Right lobe of liver (tissue), 6 donors: ENCODE data around the gene RSL1D1. TPM values are rescaled to one million over a fixed set of nuclear protein-coding genes. Genes with fewer than 3 reads are reported as not detected.

Experiments used
- ATAC-seq, 4 donors: fragments of 200-7000 bp; cut with Tn5 transposase; one replicate each; pipeline ENCODE4 v1.9.1; 2020; ENCODE audit warnings: mild to moderate bottlenecking in 4 of 4, moderate library complexity in 4 of 4
- DNase-seq, 3 donors: peaks; one replicate each; pipeline ENCODE4 v3.0.0-alpha.2; 2020
- H3K27ac ChIP-seq, 3 donors: fragments of 200-600 bp; one replicate each; pipeline ENCODE4 v1.8.0; 2022
- H3K27me3 ChIP-seq, 2 donors: fragments of 200-600 bp; one replicate each; pipeline ENCODE4 v1.8.0; 2022
- H3K36me3 ChIP-seq, 4 donors: fragments of 200-600 bp; sonication (generic) in 1 of 4; one replicate each; pipeline versions ENCODE4 v1.5.1 to v1.8.0; 2017 to 2022; ENCODE audit warnings: control low read depth in 1 of 4
- H3K4me1 ChIP-seq, 4 donors: fragments of 200-600 bp; sonication (generic) in 1 of 4; one replicate each; pipeline versions ENCODE4 v1.5.1 to v1.8.0; 2017 to 2022; ENCODE audit warnings: control low read depth in 1 of 4
- H3K4me3 ChIP-seq, 3 donors: fragments of 200-600 bp; one replicate each; pipeline ENCODE4 v1.8.0; 2022
- H3K9me3 ChIP-seq, 4 donors: fragments of 200-600 bp; sonication (generic) in 1 of 4; one replicate each; pipeline versions ENCODE4 v1.5.1 to v1.8.0; 2017 to 2022; ENCODE audit warnings: control low read depth in 1 of 4
- CTCF ChIP-seq, 4 donors: fragments of 200-600 bp in 3 of 4; fragments of 450-650 bp in 1 of 4; IDR thresholded peaks; one replicate each; pipeline versions ENCODE4 v1.5.1 to v1.8.0; 2016 to 2022; ENCODE audit warnings: antibody characterized with exemption in 4 of 4, mild to moderate bottlenecking in 2 of 4
- POLR2A ChIP-seq: fragments of 450-650 bp; IDR thresholded peaks from one replicate; pipeline ENCODE4 v1.6.1; 2017; ENCODE audit warnings: antibody characterized with exemption, mild to moderate bottlenecking
- WGBS: methylation state at CpG from one replicate; pipeline ENCODE4 v1.1.6; 2018; ENCODE audit warnings: low coverage, low lambda C conversion rate; ENCODE audit not compliant: insufficient coverage; ENCODE audit errors: missing lambda C conversion rate; 5-methylcytosine and 5-hydroxymethylcytosine counted together
- intact Hi-C, 2 donors: fragments of 100-400 bp; cut with DNase I; formaldehyde crosslinking; loops; one replicate each; pipeline versions ENCODE4 v1.11.2 to v1.14.1; 2022
- total RNA-seq, 6 experiments: library from RNA; depleted of rRNA in 2 of 6; stranded (reverse); fragments of >200 nt in 2 of 6; fragmentation: NEBNext Ultra II Directional in 3 of 6; extraction: Animal tissue kit (Norgen Biotek cat#: 25700) in 3 of 6; gene quantifications; one replicate each; pipeline versions ENCODE4 v1.1.0 to v1.2.4, GENCODE V29; 2016 to 2023
- donor health status: DM: no; HTN: yes; CAD: no.
- donor health status: DM: no; HTN: no; CAD: no.
- donor health status: DM: no; HTN: no; CAD: no.
- donor health status: DM: no; HTN: yes; CAD: no.
- donor health status: DM: no; HTN: yes; CAD: no.

RSL1D1 gene
- total RNA-seq, 6 experiments from 2014 or later = 38.1 to 77.3 (median 54.9) TPM

GRCh38 chr16:11805556-11805955, 45.8 kb downstream of the RSL1D1 start:
- H3K4me1 ChIP-seq = no peaks in the 10 kb centered on the region
- 40% methylated on average over 1 of the region's 3 CpGs for WGBS
- ATAC-seq (no peak), DNase-seq (no peak)
- TF ChIP-seq POLR2A = no peak
- TF ChIP-seq CTCF (IDR thresholded peaks at IDR 0.05) = no peak
- no peaks in the 10 kb centered on the region for H3K27me3 ChIP-seq
- H3K27ac ChIP-seq = no peak overlapping the region
- H3K9me3 ChIP-seq = no peaks in the 10 kb centered on the region
- H3K36me3 ChIP-seq = no peaks in the 10 kb centered on the region
- intact Hi-C loops = loop anchor here in 1 of 2 donors (10.0 kb wide), 1 partner anchor 411 kb away; no protein-coding TSS in a partner anchor
- no peak overlapping the region for H3K4me3 ChIP-seq

- H3K4me3 ChIP-seq = no peak overlapping the region
- no peaks in the 10 kb centered on the region for H3K9me3 ChIP-seq
- 63% methylated on average over 2 of the region's 3 CpGs for WGBS
- no peak overlapping the region for H3K27ac ChIP-seq
- H3K36me3 ChIP-seq = no peaks in the 10 kb centered on the region
- intact Hi-C loops = loop anchor here in 1 of 2 donors (10.0 kb wide), 1 partner anchor 407 kb away; no protein-coding TSS in a partner anchor
- ATAC-seq (no peak), DNase-seq (no peak)
- TF ChIP-seq POLR2A (no peak), CTCF (IDR thresholded peaks at IDR 0.05) (no peak)
- no peaks in the 10 kb centered on the region for H3K27me3 ChIP-seq
- H3K4me1 ChIP-seq = peaks cover 0 to 18% (median 3%) of the 10 kb centered on the region in 4 donors
Observed at GRCh38 chr16:11801481-11802021, 49.8 kb downstream of the RSL1D1 start.

- WGBS = 85% methylated on average over 3 of the region's 3 CpGs
- no peak for TF ChIP-seq CTCF (IDR thresholded peaks at IDR 0.05)
- TF ChIP-seq POLR2A = no peak
- no peaks in the 10 kb centered on the region for H3K27me3 ChIP-seq
- intact Hi-C loops = loop anchor here in 1 of 2 donors (10.0 kb wide), 1 partner anchor 406 kb away; no protein-coding TSS in a partner anchor
- H3K4me3 ChIP-seq = no peak overlapping the region
- no peak for DNase-seq
- no peaks in the 10 kb centered on the region for H3K36me3 ChIP-seq
- no peaks in the 10 kb centered on the region for H3K9me3 ChIP-seq
- no peak for ATAC-seq
- no peak overlapping the region for H3K27ac ChIP-seq
- peaks cover 0 to 26% (median 8%) of the 10 kb centered on the region in 4 donors for H3K4me1 ChIP-seq
Observed at GRCh38 chr16:11800382-11800718, 51.0 kb downstream of the RSL1D1 start.

- Histone ChIP-seq H3K4me3 (no peak overlapping the region), H3K9me3 (no peaks in the 10 kb centered on the region), H3K27ac (no peak overlapping the region), H3K36me3 (no peaks in the 10 kb centered on the region), H3K4me1 (peaks cover 0 to 32% (median 10%) of the 10 kb centered on the region in 4 donors), H3K27me3 (no peaks in the 10 kb centered on the region)
- WGBS = 49% methylated on average over 8 of the region's 14 CpGs
- TF ChIP-seq CTCF (IDR thresholded peaks at IDR 0.05) (no peak), POLR2A (no peak)
- no peak for ATAC-seq
- DNase-seq = peak in 1 of 3 donors; percentile 14
- intact Hi-C loops = loop anchor here (10.0 kb wide), 3 partner anchors 65 to 405 kb away; no protein-coding TSS in a partner anchor
Observed at GRCh38 chr16:11799509-11800381, 51.6 kb downstream of the RSL1D1 start.
